HG02798 (cell line): Measurements from ENCODE around the gene ACMSD.

Experiments
- ATAC-seq: cut with Tn5 transposase; IDR thresholded peaks from one replicate; pipeline ENCODE4 v1.9.1; 2021; ENCODE audit warnings: mild to moderate bottlenecking; ENCODE audit not compliant: unreplicated experiment, poor library complexity

The ACMSD gene

GRCh38 chr2:134934641-134935040 is 96.2 kb downstream of the ACMSD start:
- ATAC-seq: no peak

DNA sequence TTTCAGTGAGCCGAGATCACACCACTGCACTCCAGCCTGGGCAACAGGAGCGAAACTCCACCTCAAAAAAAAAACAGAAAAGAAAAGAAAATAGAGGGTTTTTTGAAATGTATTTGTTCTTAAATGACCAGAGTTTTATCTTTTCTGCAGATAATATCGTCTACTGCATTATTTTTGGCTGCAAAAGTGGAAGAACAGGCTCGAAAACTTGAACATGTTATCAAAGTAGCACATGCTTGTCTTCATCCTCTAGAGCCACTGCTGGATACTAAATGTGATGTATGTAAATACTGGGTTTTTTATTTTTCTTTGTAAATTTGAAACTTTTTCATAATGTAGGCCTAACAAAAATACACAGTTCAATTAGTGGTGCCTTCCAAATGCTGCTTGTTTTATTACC is 98.3 kb downstream of the ACMSD start:
- ATAC-seq: no peak

DNA sequence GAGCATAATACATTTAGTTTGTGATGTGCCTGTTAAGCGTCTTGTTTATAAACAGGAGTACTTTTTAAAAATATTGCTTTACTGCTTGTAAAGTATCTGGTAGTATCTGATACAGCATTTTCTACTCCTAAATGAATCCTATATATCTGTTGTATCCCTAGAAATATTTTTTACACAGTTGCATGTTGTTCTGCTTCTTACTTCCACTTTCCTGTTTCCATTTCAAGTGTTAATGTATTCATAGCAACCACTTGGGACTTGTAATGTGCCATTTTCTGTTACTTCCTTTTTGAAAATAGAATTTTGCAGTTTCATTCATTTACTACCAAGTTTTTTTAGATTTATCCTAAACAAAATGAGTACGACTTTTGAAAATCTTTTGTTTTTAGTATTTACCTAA is 105.1 kb downstream of the ACMSD start:
- ATAC-seq: peak; percentile 81

DNA sequence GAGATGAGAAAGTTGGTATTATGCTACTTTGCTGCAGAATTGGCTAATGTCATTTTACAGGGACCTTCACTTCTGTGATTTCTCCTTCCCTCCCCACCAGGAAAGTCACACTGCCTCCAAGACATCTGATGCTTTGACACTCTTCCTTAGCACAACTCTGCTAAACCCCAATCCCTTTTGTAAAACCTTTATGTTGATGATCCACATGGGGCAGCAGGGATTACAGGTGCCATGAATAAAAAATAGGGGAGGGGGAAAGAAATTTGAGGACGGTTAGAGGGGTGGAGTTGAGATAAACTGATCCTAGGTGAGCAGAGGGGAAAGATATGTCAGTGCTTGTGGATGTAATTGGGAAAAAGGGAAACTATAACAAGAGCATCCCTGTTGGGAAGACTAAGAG is 106.6 kb downstream of the ACMSD start:
- ATAC-seq: no peak

DNA sequence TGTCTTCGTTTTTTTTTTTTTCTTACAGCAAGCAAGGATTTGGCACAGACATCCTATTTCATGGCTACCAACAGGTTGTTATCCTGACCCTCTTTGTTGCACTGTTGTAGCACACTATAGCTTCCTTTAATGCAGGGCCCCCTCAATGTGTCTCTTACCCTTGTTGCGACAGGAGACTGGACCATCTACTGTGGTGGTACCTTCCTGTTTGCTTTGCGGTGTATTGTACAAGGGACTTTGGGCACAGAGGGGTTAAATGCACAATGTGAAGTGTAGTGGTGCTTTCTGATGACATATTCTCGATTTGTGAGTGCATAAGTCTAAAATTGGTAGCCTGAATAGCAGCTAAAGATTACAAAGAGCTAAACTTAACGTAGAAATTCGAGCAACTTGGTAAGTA is 107.7 kb downstream of the ACMSD start:
- ATAC-seq: no peak

DNA sequence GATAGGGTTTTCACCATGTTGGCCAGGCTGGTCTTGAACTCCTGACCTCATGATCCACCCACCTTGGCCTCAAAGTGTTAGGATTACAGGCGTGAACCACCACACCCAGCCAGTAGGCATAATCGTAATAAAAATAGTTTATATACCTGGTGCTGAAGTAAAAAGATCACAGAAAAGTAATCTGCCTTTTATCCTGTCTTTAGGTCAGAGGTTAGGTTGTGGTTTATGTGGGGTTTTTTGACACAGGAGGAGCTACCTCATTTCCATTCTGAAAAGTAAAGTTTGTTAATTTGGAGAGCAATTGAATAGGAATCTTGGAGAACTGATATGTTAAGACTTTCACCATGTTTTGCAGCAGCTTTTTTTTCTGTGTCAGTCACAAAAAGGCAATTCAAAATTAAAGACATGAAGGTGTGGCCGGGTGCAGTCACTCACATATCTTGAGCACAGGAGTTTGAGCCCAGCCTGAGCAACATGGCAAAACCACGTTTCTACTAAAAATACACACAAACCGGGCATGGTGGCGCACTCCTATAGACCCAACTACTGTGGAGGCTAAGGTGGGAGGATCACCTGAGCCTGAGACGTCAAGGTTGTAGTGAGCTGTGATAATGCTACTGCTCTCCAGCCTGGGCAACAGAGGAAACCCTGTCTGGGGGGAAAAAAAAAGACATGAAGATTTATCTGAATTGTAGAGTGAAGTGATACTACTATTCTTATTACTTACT is 111.7 kb downstream of the ACMSD start:
- no peak for ATAC-seq

GRCh38 chr2:134950886-134951285 is 112.5 kb downstream of the ACMSD start:
- no peak for ATAC-seq
